GM19043 (cell line): ENCODE measurements around the gene POLR2J2.
"Not testable (repeated sequence)": the region's sequence is repeated elsewhere in the genome, so short reads cannot be mapped to it uniquely, and the experiment has no call there.

Source experiments
- ATAC-seq: cut with Tn5 transposase; IDR thresholded peaks from one replicate; pipeline ENCODE4 v1.9.1; 2021; ENCODE audit warnings: low read depth; ENCODE audit not compliant: unreplicated experiment

POLR2J2 gene

GRCh38 chr7:102671166-102671955 lies at the start of gene POLR2J2:
Gene POLR2J2 (minus strand): TSS chr7:102671663. CDS start chr7:102671601, 62 bp downstream.
- ATAC-seq = peak; percentile 79

- ATAC-seq = not testable (repeated sequence)
Observed at GRCh38 chr7:102718491-102718890, 47.0 kb upstream of the POLR2J2 start.

- peak; percentile 48 for ATAC-seq
Observed at GRCh38 chr7:102715718-102716117, 44.3 kb upstream of the POLR2J2 start.

GRCh38 chr7:102714774-102715522 lies 43.5 kb upstream of the POLR2J2 start:
- not testable (repeated sequence) for ATAC-seq

GRCh38 chr7:102713691-102714080 lies 42.2 kb upstream of the POLR2J2 start:
- peak; percentile 71 for ATAC-seq

- peak; percentile 71 for ATAC-seq
Observed at GRCh38 chr7:102713011-102713690, 41.7 kb upstream of the POLR2J2 start.

- not testable (repeated sequence) for ATAC-seq
Observed at GRCh38 chr7:102698962-102699750, 27.7 kb upstream of the POLR2J2 start.

- not testable (repeated sequence) for ATAC-seq
Observed at GRCh38 chr7:102697642-102698512, 26.4 kb upstream of the POLR2J2 start.

GRCh38 chr7:102696009-102696408 lies 24.5 kb upstream of the POLR2J2 start:
- ATAC-seq = not testable (repeated sequence)

GRCh38 chr7:102695033-102695552 lies 23.6 kb upstream of the POLR2J2 start:
- ATAC-seq = peak; percentile 78

- not testable (repeated sequence) for ATAC-seq
Observed at GRCh38 chr7:102694008-102694407, 22.5 kb upstream of the POLR2J2 start.

GRCh38 chr7:102690602-102691001 lies 19.1 kb upstream of the POLR2J2 start:
- not testable (repeated sequence) for ATAC-seq

- peak; percentile 69 for ATAC-seq
Observed at GRCh38 chr7:102689436-102690282, 18.2 kb upstream of the POLR2J2 start.

GRCh38 chr7:102688299-102689036 lies 17.0 kb upstream of the POLR2J2 start:
- peak; percentile 63 for ATAC-seq

- ATAC-seq = not testable (repeated sequence)
Observed at GRCh38 chr7:102682560-102682959, 11.1 kb upstream of the POLR2J2 start.

GRCh38 chr7:102680780-102681179 lies 9.3 kb upstream of the POLR2J2 start:
- ATAC-seq = not testable (repeated sequence)

- ATAC-seq = not testable (repeated sequence)
Observed at GRCh38 chr7:102675545-102675944, 4.1 kb upstream of the POLR2J2 start.
